Kidney (tissue), 14 donors: Measurements from ENCODE around the gene RERE. TPM values are rescaled to one million over a fixed set of nuclear protein-coding genes. Genes with fewer than 3 reads are reported as not detected.

Experiments used
- DNase-seq, 5 donors: peaks; one replicate each; pipeline ENCODE4 v3.0.0-alpha.2; 2013 to 2020
- FAIRE-seq: peaks from 2 replicates; lab custom pipeline; 2012; peaks lifted over from hg19 to GRCh38; lab: Jason Lieb, UNC
- H3K27ac ChIP-seq, 2 donors: one replicate each; pipeline ENCODE4 v1.7.0; 2013; ENCODE audit warnings: low read depth in 2 of 2, low read length in 2 of 2, inconsistent platforms in 1 of 2
- H3K27me3 ChIP-seq: one replicate; pipeline ENCODE4 v1.7.1; 2013; ENCODE audit warnings: low read length, inconsistent platforms; ENCODE audit not compliant: control insufficient read depth, insufficient read depth
- H3K36me3 ChIP-seq, 3 donors: one replicate each; pipeline versions ENCODE4 v1.7.0 to v1.7.1; 2013; ENCODE audit warnings: low read length in 3 of 3, control low read depth in 1 of 3, inconsistent platforms in 1 of 3; ENCODE audit not compliant: insufficient read depth in 3 of 3, control insufficient read depth in 2 of 3
- H3K4me1 ChIP-seq, 3 donors: one replicate each; pipeline versions ENCODE4 v1.7.0 to v1.7.1; 2013; ENCODE audit warnings: low read length in 3 of 3, inconsistent platforms in 1 of 3, low read depth in 1 of 3; ENCODE audit not compliant: control insufficient read depth in 2 of 3, insufficient read depth in 2 of 3
- H3K4me3 ChIP-seq, 3 donors: one replicate each; pipeline versions ENCODE4 v1.7.0 to v1.8.1; 2013; ENCODE audit warnings: low read length in 3 of 3, control low read depth in 1 of 3, inconsistent platforms in 1 of 3
- H3K9ac ChIP-seq, 3 donors: one replicate each; pipeline versions ENCODE4 v1.7.0 to v1.7.1; 2013; ENCODE audit warnings: low read length in 3 of 3, control low read depth in 1 of 3, inconsistent platforms in 1 of 3
- H3K9me3 ChIP-seq, 3 donors: one replicate each; pipeline versions ENCODE4 v1.7.0 to v1.7.1; 2013; ENCODE audit warnings: low read length in 3 of 3, control low read depth in 1 of 3, inconsistent platforms in 1 of 3; ENCODE audit not compliant: control insufficient read depth in 2 of 3, insufficient read depth in 1 of 3
- CTCF ChIP-seq: IDR thresholded peaks from 3 replicates; pipeline ENCODE4 v1.5.1; 2012; ENCODE audit warnings: mild to moderate bottlenecking, moderate library complexity, borderline replicate concordance; ENCODE audit not compliant: insufficient read depth; ENCODE audit errors: extremely low read depth
- intact Hi-C: fragments of 100-400 bp; cut with DNase I; formaldehyde crosslinking; loops from one replicate; pipeline ENCODE4 v1.11.1; 2022
- polyA plus RNA-seq: library from polyadenylated mRNA; stranded (reverse); fragments of 350-450 nt; fragmentation: Illumina TruSeq; extraction: RNeasy Lipid Tissue Mini Kit (QIAGEN cat#74804); gene quantifications from one replicate; pipeline ENCODE4 v1.2.3, GENCODE V29; 2014; ENCODE audit warnings: low read depth, low replicate concordance; ENCODE audit not compliant: insufficient read depth
- total RNA-seq: library from RNA; stranded (reverse); fragmentation: NEBNext Ultra II Directional; extraction: Animal tissue kit (Norgen Biotek cat#: 25700); gene quantifications from one replicate; pipeline ENCODE4 v1.2.1, GENCODE V29; 2021
- donor health status: control.
- donor health status: control.
- donor health status: control.
- donor health status: control.
- donor health status: control.
- donor health status: DM: yes; HTN: yes; CAD: no.
- donor health status: Normal renal cell carcinoma (clear cell type).

The RERE gene
- total and polyA plus RNA-seq, 2 donors from 2014 or later = 37.2 to 176 TPM

DNA sequence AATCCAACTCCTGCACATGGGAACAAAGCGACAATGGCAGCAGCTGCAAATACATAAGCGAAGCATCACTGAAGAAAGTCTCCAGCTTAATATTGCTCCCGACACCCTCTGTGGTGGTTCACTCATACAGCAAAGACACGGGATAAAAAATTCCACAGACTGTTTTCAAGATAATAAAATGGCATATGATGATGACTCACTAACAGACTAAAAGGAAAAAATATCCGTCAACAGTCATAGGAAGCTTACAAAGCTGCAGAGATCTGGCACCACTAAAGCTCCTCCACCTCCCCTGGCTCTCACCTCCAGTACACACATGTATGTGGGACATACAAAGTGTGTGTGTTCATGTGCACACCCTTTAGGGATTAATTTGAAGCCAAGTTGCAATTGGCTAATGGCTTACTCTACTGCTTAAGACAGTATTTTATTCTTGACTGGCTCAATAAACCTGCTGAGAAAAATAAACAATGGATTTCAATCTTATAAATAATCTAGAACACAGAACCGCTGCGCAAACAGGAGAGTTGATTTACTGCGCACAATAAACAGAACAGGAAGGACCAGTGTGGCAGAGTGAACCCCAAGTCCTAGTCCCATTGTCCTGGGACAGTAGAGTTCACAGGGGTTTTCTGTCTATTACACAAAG lies 405.1 kb downstream of the RERE start:
- Histone ChIP-seq H3K4me1 (peaks cover 24 to 75% (median 54%) of the 10 kb centered on the region in 3 donors), H3K36me3 (peaks cover 0 to 16% (median 2%) of the 10 kb centered on the region in 3 donors), H3K27ac (peak overlapping the region; percentile 71 to 73), H3K27me3 (no peaks in the 10 kb centered on the region), H3K4me3 (peak overlapping the region in 1 of 3 donors; percentile 4), H3K9ac (peak overlapping the region in 1 of 3 donors; percentile 20), H3K9me3 (no peaks in the 10 kb centered on the region)
- FAIRE-seq = no peak
- intact Hi-C loops = no loop called here
- no peak for DNase-seq
- TF ChIP-seq CTCF = peak; percentile 5

DNA sequence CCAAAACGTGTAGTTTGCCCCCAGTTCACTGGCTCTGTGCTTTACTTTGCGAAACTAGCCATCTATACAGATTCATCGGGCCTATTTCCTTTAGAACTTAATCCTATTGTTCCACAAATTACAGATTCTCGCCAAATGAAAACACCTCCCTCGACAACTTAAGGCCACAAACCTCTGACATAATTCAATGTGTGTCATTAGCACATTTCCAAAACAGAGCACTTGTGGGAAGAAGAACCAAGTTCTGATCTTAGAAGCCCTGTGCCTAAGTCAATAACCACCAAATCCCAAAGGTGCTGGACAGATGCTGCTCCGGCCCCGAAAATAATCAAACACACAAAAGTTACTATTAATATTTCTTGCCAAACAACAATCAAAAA lies 405.6 kb downstream of the RERE start:
- Histone ChIP-seq H3K4me3 (no peak overlapping the region), H3K9ac (peak overlapping the region in 1 of 3 donors; percentile 55), H3K9me3 (no peaks in the 10 kb centered on the region), H3K4me1 (peaks cover 29 to 78% (median 57%) of the 10 kb centered on the region in 3 donors), H3K27me3 (no peaks in the 10 kb centered on the region), H3K36me3 (peaks cover 0 to 22% (median 4%) of the 10 kb centered on the region in 3 donors), H3K27ac (peak overlapping the region; percentile 71 to 73)
- no peak for TF ChIP-seq CTCF
- intact Hi-C loops = no loop called here
- DNase-seq (no peak), FAIRE-seq (no peak)

DNA sequence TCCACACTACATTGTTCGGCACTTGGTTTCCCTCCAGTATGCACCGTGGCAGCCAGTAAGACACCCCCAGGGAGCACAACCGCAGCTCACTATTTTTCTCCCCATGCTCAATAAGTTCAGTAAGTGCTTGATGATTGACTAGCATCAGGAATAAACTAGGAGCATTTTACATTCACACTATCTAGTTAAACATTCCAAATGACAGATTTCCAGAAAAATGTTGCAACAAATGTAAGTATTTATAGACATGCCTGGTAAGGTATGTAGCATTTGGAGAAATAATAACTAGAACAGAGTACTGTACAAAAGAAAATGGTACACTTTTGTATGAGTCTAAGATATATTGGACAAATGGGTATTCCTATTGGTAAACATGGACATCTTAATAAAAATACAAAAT lies 406.6 kb downstream of the RERE start:
- no peak overlapping the region for H3K9ac ChIP-seq
- peak overlapping the region in 1 of 3 donors; percentile 3 for H3K4me3 ChIP-seq
- peak overlapping the region; percentile 56 to 83 for H3K27ac ChIP-seq
- no peaks in the 10 kb centered on the region for H3K27me3 ChIP-seq
- H3K4me1 ChIP-seq = peaks cover 29 to 73% (median 58%) of the 10 kb centered on the region in 3 donors
- FAIRE-seq (no peak), DNase-seq (no peak)
- intact Hi-C loops = no loop called here
- no peak for TF ChIP-seq CTCF
- no peaks in the 10 kb centered on the region for H3K9me3 ChIP-seq
- H3K36me3 ChIP-seq = peaks cover 0 to 23% (median 3%) of the 10 kb centered on the region in 3 donors

DNA sequence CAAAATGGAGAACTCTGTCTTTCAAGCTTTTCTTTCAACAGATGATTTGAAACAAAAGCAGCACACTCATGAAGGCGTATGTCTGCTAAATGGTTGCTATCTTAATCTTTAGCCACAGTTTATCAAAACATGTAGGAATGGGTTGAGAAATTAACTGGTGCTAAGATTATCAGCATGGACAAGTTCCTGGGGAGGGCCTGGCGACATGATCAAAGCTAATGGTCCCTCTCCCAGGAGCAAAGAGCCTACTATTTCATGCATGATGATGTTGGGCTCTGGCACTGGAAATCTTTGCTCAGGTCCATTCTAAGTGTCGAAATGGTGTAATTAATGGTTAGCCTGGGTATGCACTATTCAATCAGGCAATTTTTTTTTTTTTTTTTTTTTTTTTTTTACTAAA lies 407.8 kb downstream of the RERE start:
- peak in 1 of 5 donors; percentile 60 for DNase-seq
- Histone ChIP-seq H3K9me3 (no peaks in the 10 kb centered on the region), H3K4me1 (peaks cover 29 to 63% (median 54%) of the 10 kb centered on the region in 3 donors), H3K4me3 (peak overlapping the region in 2 of 3 donors; percentile 45 to 58), H3K9ac (peak overlapping the region in 1 of 3 donors; percentile 55), H3K27me3 (no peaks in the 10 kb centered on the region), H3K27ac (peak overlapping the region; percentile 91 to 95), H3K36me3 (peaks cover 0 to 23% (median 3%) of the 10 kb centered on the region in 3 donors)
- intact Hi-C loops = no loop called here
- no peak for TF ChIP-seq CTCF
- FAIRE-seq = no peak
